GM15510 (cell line): Measurements from ENCODE around the gene IFIT3.

Source experiments
- POLR2A ChIP-seq: IDR thresholded peaks from 3 replicates; pipeline ENCODE4 v1.6.1; 2011; ENCODE audit warnings: borderline replicate concordance; ENCODE audit not compliant: insufficient read length; ENCODE audit errors: extremely low read depth

IFIT3 gene

DNA sequence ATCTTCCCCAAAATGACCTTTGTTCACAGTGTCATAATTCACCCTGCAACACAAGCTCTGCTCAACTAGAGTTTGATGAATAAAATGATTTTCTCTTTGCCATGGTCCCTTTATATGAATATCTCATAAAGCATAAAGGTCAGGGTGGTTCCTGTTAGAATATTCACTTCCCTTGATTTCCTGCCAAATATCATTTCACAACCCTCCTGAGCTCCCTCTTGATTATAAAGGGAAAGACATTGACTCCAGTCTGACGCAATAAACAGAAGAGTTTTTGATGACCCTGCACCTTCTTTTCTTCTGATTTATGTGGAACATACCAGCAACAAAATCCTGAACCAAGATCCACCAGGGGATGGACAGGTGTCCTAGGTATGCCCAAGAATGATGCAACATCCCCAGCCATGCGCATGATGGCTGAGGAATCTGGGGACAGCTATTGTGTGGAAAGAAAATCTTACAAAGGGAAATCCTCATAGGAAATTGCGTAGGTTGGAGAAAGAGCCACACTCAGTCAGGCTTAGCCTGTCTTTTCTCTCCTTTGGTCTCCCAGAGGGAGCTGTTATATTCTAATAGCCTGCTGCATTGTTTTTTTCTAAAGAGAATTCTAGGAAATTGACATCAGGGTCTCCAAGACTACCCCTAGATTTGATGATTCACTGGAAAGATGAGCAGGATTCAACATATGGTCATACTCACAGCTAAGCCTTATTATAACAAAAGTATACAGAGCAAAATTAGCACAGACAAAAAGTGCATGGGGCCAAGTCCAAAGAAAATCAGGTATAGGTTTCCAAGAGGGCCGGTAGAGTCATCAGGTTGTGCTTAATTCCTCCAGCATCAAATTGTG lies 18.8 kb downstream of the IFIT3 start:
- no peak for TF ChIP-seq POLR2A

- no peak for TF ChIP-seq POLR2A
Measured at GRCh38 chr10:89347701-89348457, 20.1 kb downstream of the IFIT3 start.

DNA sequence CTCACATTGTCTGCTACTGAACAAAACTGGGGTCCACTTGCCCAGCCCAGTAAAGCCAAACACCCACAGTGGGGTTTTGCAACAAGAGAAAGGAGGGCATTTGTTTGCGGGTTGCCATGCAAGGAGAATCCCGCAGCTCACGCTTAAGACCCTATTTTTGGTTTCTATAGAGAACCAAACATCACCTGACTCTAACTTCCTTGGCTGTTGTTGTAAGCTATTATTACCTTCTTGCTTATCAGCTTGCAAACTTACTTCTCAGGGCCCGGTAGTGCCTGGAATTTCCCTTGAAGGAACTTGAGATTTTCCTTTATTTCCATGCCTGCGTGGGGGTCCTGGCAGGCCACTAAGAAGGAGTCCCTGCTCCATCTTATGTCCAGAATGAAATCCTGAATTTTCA lies 20.7 kb downstream of the IFIT3 start:
- TF ChIP-seq POLR2A, result no peak

DNA sequence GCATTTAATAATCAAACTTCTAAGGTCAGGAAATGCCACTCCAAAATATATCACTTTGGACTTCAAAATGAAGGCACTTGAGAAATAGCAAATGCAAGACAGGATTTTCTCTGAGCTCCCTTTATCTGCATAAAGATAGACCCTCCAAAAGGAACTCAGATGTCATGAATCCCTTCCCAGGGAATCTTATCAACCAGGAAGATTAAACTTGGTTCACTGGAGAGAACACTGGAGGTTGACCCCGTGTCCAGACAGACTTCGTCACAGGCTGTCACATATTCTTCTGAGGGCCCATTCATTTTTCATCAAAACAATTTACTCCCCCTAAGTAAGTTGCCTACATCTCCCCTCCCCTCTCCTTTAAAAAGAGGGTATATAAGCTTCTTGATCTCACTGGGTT lies 21.2 kb downstream of the IFIT3 start:
- no peak for TF ChIP-seq POLR2A

DNA sequence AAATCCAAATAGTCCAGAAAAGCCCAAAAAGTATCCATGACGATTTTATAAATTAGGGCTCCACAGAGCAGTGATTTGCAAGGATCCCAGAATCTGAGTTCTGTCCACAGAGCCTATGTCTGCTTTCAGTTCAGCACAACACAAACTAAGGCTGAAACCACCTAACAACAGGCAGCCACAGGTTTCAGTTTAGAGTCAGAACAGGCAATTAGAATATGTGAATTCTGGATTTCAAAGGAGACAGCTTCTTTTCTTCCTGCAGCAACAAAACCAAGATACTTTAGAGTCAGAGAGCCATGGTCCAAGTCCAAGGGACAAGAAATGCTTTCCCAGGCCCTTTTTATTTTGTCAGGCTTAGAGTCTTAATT lies 23.6 kb downstream of the IFIT3 start:
- TF ChIP-seq POLR2A, result no peak

DNA sequence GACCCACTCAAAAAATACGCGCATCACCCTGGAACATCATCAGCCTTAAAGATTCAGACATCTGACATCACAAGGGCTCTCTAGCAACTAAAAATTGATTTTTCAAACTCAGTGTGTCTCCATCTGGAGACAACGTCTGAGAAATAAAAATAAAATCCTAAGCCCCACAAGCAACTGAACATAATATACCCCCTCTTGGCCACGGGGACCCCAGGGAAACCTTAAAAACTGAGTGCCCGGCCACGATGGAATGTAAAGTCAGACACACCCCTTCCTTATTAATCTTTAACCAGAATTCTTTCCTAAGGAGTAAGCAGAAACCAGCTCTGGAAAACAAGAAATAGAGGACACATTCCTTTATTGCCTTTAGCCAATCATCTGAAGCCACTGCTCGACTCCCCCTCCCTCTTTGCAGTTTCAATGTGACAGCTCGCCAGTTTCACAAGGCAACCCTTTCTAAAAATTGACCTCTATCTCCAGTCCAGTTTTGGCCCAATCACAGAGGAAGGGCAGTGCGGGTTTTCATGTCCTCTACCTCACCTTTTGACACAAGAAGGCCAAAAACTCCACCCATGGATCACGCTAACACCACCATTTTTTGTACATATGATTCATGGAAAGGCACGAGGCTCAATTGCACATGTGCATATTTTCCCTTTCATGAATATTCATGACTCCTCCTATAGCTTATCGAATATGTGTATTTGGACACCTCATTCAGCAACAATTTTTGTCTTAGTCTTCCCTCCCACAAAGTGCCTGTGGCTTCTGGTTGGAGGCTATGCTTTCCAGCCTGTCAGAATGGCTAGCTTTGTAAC lies 24.2 kb downstream of the IFIT3 start:
- TF ChIP-seq POLR2A, result no peak

DNA sequence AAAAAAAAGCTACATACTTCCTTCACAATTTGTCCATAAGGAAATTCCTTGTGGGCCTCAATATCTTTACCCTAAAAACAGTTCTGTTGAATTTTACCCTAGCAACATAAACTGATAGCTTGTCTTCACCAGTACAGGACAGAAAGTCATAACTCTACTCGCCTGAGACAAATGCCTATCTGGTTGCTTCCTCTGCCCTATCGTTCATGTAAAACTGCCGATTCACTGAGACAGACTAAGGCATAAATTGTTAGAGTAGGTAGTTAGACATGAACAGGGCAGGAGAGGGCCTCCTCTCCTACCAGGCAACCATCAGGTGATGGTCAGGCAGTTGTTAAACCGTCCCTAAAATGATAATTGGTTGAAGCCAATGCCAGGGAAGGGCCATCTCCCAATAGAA lies 25.0 kb downstream of the IFIT3 start:
- TF ChIP-seq POLR2A, result no peak

- TF ChIP-seq POLR2A, result no peak
Measured at GRCh38 chr10:89355394-89355931, 27.7 kb downstream of the IFIT3 start.

DNA sequence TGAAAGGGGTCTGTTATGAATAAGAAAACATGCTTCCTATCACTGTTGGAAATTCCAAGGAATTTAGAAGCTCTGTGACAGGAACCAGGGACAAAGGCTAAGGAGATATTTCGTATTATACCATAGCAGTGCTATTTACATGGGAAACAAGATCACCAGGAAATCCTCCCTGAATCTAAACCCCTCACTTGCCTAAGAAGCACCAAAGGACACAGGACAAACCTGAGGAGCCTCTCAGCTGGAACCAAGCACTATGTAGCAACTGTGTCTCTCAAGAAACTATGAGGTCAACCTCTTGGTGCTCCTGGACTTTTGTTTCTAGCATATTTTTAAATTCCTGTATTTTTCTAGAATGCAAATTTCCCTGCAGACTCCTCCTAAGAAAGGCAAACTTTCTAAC lies 29.3 kb downstream of the IFIT3 start:
- TF ChIP-seq POLR2A, result no peak

- TF ChIP-seq POLR2A, result no peak
Measured at GRCh38 chr10:89357975-89358374, 30.2 kb downstream of the IFIT3 start.

- TF ChIP-seq POLR2A, result no peak
Measured at GRCh38 chr10:89360157-89360556, 32.4 kb downstream of the IFIT3 start.

DNA sequence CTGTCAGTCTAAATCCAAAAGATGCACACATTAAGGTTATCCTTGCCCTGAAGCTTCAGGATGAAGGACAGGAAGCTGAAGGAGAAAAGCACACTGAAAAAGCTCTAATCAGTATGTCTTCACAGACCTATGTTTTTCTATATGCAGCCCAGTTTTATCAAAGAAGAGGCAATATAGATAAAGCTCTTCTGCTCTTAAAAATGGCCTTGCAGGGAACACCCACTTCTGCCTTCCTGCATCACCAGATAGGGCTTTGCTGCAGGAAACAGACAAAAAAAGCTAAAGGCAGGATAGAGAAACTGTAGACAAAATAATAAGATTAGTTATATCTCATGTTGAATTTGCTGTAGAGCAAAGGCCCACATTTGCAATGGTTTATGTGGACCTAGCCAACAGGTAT lies 35.1 kb downstream of the IFIT3 start:
- TF ChIP-seq POLR2A, result no peak

- no peak for TF ChIP-seq POLR2A
Measured at GRCh38 chr10:89363729-89364442, 36.1 kb downstream of the IFIT3 start.

GRCh38 chr10:89364531-89364930 lies 36.7 kb downstream of the IFIT3 start:
- no peak for TF ChIP-seq POLR2A
